NCI-H1092 treated with DMSO at 0.1 percent for 48 hours (cell line): Measurements from ENCODE around the gene BPIFB6.
"Not testable (repeated sequence)": the region's sequence is repeated elsewhere in the genome, so short reads cannot be mapped to it uniquely, and the experiment has no call there.

ENCODE experiments used
- DNase-seq: peaks from one replicate; lab custom pipeline; 2025; lab: John Stamatoyannopoulos, UW

Gene BPIFB6

GRCh38 chr20:33030569-33030968, 879 bp upstream of the BPIFB6 start:
- no peak for DNase-seq

DNA sequence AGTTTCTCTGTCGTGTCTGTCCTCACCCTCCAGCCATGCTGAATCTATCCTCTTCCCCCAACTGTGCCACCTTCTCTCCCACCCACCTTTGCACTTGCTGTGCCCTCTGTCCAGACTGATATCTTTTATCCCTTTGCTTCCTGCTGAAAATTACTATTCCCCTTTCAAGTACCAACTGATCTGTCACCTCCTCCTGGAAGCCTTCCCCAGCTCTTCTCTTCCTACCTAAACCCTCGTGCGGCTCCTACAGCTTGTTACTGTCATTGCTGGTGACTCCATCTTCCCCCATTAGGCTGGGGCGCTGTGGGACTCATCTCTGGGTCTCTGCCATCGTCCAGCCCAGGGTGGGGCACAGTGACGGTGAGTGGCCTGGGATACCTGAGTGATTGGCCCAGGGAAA, 1.1 kb downstream of the BPIFB6 start:
- DNase-seq = no peak

- DNase-seq = no peak
Measured at GRCh38 chr20:33033381-33033780, 1.9 kb downstream of the BPIFB6 start.

- DNase-seq = no peak
Measured at GRCh38 chr20:33034115-33034514, 2.7 kb downstream of the BPIFB6 start.

- DNase-seq = no peak
Measured at GRCh38 chr20:33034901-33035492, 3.5 kb downstream of the BPIFB6 start.

GRCh38 chr20:33037456-33037855, 6.0 kb downstream of the BPIFB6 start:
- DNase-seq = no peak

GRCh38 chr20:33038243-33038642, 6.8 kb downstream of the BPIFB6 start:
- DNase-seq = no peak

DNA sequence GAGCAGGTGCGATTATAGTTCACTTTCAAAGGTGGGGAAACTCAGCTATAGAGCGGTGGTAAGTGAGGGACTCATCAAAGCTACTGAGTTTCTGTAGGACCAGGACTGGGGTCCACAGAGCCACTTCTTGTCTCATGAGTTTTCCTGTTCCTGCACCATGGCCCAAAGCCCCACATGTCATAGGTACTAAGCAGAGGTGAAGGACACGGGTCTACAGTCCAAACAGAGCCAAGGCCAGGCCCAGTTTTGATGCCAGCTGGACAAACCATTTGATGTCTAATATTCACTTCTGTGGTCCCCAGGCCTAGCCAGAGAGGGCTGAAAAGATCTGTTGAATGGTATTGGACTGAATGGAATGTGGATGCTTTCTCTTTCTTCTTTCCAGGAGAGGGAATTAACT, 11.0 kb downstream of the BPIFB6 start:
- no peak for DNase-seq

- no peak for DNase-seq
Measured at GRCh38 chr20:33042983-33043730, 11.7 kb downstream of the BPIFB6 start.

DNA sequence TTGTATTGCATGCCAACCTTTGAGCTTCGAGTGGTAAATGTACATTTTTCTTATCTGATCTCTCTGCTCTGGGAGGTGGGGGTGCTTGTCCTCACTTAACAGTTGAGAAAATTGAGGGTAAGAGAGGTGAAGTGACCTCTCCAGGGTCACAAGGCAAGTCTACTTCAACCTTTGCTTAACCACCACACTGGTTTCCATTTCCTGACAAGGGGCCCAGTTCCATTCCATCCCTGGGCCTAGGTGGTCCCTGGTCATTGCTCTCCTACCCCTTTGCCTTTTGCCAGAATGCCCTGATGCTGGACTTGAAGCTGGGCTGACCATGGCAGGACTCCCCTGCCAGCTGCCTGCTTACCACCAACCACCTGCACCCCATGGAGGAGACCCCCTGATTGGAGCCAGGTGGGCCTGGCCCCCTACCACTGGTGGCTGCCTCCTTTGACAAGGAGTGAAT, 12.3 kb downstream of the BPIFB6 start:
- DNase-seq = no peak

DNA sequence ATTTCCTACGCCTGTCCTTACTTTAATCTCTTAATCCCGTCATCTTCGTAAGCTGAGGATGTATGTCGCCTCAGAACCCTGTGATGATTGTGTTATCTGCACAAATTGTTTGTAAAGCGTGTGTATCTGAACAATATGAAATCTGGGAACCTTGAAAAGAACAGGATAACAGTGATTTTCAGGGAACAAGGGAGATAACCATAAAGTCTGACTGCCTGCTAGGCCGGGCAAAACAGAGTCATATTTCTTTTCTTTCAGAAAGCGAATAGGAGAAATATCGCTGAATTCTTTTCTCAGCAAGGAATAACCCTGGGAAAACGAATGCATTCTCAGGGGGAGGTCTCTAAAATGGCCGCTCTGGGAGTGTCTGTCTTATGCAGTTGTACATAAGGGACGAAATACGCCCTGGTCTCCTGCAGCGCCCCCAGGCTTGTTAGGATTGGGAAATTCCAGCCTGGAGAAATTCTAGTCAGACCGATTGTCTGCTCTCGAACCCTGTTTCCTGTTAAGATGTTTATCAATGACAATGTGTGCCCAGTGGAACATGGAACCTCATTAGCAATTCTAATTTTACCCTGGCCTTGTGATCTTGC, 13.8 kb downstream of the BPIFB6 start:
- DNase-seq = not testable (repeated sequence)

DNA sequence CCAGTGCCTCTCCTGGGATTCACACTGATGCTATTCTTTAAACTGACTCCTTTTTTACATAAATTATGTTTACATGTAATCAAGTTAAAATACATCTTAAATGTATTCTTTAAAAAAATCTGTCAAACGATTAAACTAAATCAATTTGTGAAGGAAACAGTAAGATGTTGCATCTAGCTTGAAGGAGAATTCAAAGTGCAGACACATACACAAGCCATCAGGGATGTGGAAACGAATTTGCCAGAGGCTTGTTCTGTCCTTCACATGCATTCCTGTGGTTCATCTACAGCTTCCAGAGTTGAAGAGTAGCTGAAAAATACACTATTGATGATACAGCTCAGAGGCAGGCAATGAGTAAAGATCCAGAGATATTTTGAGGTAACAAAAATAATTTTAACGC, 15.0 kb downstream of the BPIFB6 start:
- DNase-seq = no peak

DNA sequence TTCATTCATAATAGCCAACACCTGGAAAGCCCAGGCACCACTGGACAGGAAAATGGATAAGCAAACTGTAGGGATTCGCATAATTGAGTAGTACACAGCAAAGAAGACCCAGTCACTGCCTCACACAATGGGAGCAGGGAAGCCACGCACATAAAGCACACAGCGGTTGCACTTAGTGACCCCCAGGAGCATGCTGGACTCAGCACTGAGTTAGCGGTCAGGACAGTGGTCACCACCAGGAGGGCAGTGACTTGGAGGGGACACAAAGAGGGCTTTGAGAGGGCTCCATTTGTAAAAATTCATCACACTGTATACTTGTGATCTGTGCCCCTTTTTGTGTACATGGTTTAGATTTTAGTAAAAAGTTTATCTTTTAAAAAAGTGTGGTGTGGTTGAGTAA, 19.9 kb downstream of the BPIFB6 start:
- no peak for DNase-seq

- no peak for DNase-seq
Measured at GRCh38 chr20:33053291-33054106, 22.1 kb downstream of the BPIFB6 start, which contains the start of gene BPIFB3. TSS of gene BPIFB3 (plus strand) at chr20:33053903. CDS start at chr20:33055436, 1,533 bp downstream.

DNA sequence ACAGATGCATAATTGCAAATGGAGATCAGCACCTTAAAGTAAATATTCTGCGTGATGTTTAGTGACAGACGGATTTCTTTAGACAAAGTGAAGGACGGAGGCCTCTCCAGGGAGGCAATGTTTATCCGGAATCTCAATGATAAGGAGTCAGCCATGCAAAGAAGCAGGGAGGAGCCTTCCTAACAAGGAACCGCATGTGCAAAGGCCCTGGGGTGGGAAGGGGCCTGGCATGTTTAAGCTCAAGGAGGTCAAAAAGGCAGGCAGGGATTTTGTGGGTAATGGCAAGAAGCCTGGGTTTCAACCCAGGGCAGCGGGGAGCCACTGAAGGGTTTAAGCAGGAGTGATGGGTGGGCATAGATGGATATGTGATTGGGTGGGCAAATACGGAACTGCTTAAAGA, 22.9 kb downstream of the BPIFB6 start:
- DNase-seq = no peak

- no peak for DNase-seq
Measured at GRCh38 chr20:33054791-33055190, 23.3 kb downstream of the BPIFB6 start.

- no peak for DNase-seq
Measured at GRCh38 chr20:33059136-33059535, 27.7 kb downstream of the BPIFB6 start.

DNA sequence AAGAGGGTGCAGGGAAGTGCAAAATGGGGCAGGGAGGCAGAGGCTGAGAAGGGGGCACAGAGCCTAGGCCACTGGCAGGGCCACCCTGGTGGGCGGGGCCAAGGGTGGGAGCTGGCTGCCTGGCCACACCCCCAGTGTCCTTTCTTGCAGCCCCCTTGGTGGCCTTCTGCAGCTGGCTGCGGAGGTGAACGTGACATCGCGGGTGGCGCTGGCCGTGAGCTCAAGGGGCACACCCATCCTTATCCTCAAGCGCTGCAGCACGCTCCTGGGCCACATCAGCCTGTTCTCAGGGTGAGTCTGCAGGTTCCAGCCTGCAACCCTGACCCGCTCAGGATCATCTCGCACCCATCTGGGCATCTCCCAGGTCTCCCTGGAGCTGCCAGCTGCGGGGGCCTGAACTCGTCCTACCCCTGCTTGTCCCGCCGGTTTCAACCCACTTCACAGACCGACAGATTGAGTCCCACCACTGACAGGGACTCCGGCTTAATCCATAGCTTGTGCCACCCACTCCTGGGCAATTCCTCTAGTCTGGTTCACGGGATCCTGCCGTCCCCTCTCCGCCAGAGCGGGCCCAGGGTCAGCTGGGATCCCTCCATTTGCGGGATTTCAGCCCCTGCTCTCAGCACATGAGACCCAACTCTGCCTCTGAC, 28.4 kb downstream of the BPIFB6 start:
- DNase-seq = no peak

GRCh38 chr20:33061658-33062028, 30.2 kb downstream of the BPIFB6 start:
- DNase-seq = no peak

- DNase-seq = no peak
Measured at GRCh38 chr20:33062105-33062824, 30.8 kb downstream of the BPIFB6 start.

DNA sequence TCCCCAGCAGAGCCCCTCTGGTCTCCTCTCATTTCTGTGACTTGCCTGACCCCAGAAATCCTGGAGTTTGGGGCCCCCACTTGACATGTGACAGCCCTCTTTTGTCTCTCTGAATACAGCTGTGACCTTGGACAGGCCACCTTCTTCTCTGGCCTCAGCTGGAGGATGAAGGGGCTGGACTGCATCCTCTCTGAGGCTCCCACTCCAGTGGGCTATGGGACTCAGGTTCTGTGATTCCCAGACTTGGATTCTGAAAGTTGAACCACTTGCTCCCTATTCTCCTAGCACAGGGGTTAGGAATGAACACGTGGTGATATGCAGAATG, 31.3 kb downstream of the BPIFB6 start:
- no peak for DNase-seq
